ENCODE results near the gene ULK3.

Gene ULK3

DNA sequence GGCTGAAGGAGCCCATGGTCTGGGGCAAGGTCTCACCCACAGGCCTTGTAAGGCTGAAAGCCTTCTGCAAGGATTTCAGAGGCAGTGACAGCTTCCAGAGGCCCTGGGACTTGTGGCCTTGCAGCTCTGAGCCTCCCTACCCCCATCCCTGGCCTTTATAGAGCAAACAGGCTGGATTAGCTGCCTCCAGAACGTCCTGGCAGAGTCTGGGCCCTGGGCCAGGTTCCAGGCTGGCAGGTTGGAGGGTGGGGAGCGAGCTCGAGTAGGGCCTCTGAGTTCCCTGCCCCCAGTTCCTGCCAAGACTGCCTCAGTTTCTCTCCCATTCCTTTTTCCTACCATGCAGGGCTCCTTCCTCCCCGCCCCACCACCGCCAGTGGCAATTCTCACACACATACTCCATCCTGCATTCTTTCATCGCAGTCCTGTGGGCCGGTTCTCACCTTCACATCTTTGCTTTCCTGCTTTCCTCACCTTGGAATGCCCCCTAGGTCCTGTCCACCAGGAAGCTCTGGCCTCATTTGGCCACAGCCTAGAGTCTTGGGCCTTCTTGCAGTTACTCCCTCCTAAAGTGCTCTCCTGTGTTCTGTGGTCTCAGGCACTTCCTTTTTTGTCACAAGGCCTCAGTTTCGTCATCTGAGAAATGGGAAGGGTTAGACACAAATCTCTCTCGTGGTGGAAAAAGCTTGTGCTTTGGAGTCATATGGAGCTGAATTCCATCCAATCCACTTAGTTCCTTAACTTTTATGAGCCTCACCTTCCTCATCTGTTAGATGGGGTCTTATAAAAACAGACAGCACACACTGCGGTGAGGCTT, 27.6 kb downstream of the ULK3 start:
- H3K36me3 ChIP-seq (ENCODE audit: control insufficient read depth in 2 of 2, insufficient read depth in 2 of 2, low read length in 2 of 2) = no peaks in the 10 kb centered on the region
- no peaks in the 10 kb centered on the region for H3K9me3 ChIP-seq (ENCODE audit: control insufficient read depth in 2 of 2, low read length in 2 of 2)
- no peak overlapping the region for H3K4me3 ChIP-seq (ENCODE audit: low read length in 2 of 2)
- no peaks in the 10 kb centered on the region for H3K27me3 ChIP-seq (ENCODE audit: control insufficient read depth in 2 of 2, insufficient read depth in 2 of 2, low read length in 2 of 2)
- peak overlapping the region; percentile 13 to 14 for H3K9ac ChIP-seq (ENCODE audit: low read depth in 1 of 2, low read length in 2 of 2)
- H3K27ac ChIP-seq (ENCODE audit: low read depth in 2 of 2, low read length in 2 of 2) = peak overlapping the region in 1 of 2 donors; percentile 36
- peaks cover 39 to 44% of the 10 kb centered on the region in 2 donors for H3K4me1 ChIP-seq (ENCODE audit: control insufficient read depth in 2 of 2, insufficient read depth in 2 of 2, low read length in 2 of 2)

DNA sequence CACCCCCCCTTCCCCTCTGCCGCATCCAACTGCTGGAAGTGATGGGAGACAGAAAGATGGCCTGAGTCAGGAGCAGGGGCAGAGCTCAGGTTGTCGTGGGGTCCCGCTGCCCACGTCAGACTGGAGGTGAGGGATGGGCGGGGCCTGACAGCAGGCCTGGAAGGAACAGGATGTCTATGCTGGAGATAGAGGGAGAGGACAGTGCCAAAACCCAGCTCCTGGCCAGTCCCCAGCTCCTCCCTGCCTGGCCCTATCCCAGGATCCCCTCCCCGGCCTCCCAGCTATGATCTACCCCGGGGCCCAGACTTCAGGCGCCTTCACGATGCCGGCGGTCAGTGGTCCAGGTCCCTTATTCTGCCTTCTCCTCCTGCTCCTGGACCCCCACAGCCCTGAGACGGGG, 30.4 kb downstream of the ULK3 start, which contains the start of gene LMAN1L:
TSS of gene LMAN1L (plus strand) at position 303 of the 400 bp plus-strand sequence. CDS start at position 323, 20 bp downstream.
- no peak within 1 kb of the TSS for H3K27ac ChIP-seq (ENCODE audit: low read depth in 2 of 2, low read length in 2 of 2)
- no peaks in the 10 kb centered on the region for H3K27me3 ChIP-seq (ENCODE audit: control insufficient read depth in 2 of 2, insufficient read depth in 2 of 2, low read length in 2 of 2)
- no peak within 1 kb of the TSS for H3K4me3 ChIP-seq (ENCODE audit: low read length in 2 of 2)
- H3K9ac ChIP-seq (ENCODE audit: low read depth in 1 of 2, low read length in 2 of 2) = no peak within 1 kb of the TSS
- H3K9me3 ChIP-seq (ENCODE audit: control insufficient read depth in 2 of 2, low read length in 2 of 2) = no peaks in the 10 kb centered on the region
- H3K36me3 ChIP-seq (ENCODE audit: control insufficient read depth in 2 of 2, insufficient read depth in 2 of 2, low read length in 2 of 2) = no peaks in the 10 kb centered on the region
- H3K4me1 ChIP-seq (ENCODE audit: control insufficient read depth in 2 of 2, insufficient read depth in 2 of 2, low read length in 2 of 2) = peaks cover 29 to 38% of the 10 kb centered on the region in 2 donors

DNA sequence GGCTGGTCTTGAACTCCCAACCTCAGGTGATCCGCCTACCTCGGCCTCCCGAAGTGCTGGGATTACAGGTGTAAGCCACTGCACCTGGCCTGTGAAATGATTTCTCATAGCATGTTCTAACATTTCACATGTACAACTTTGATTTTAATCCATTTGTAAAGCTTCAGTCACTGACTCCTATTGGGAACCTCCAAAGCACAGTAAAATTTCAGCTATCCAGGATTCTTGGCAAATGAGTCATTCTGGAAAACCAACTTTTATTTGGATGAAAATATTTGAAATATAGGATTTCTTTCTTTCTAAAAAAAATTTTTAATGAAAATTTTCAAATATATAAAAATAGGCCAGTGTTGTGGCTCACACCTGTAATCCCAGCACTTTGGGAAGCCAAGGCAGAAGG, 33.0 kb downstream of the ULK3 start:
- Histone ChIP-seq H3K4me3 (ENCODE audit: low read length in 2 of 2) (no peak overlapping the region), H3K27ac (ENCODE audit: low read depth in 2 of 2, low read length in 2 of 2) (no peak overlapping the region), H3K36me3 (ENCODE audit: control insufficient read depth in 2 of 2, insufficient read depth in 2 of 2, low read length in 2 of 2) (no peaks in the 10 kb centered on the region), H3K4me1 (ENCODE audit: control insufficient read depth in 2 of 2, insufficient read depth in 2 of 2, low read length in 2 of 2) (peaks cover 7 to 16% of the 10 kb centered on the region in 2 donors), H3K27me3 (ENCODE audit: control insufficient read depth in 2 of 2, insufficient read depth in 2 of 2, low read length in 2 of 2) (no peaks in the 10 kb centered on the region), H3K9me3 (ENCODE audit: control insufficient read depth in 2 of 2, low read length in 2 of 2) (no peaks in the 10 kb centered on the region), H3K9ac (ENCODE audit: low read depth in 1 of 2, low read length in 2 of 2) (no peak overlapping the region)

DNA sequence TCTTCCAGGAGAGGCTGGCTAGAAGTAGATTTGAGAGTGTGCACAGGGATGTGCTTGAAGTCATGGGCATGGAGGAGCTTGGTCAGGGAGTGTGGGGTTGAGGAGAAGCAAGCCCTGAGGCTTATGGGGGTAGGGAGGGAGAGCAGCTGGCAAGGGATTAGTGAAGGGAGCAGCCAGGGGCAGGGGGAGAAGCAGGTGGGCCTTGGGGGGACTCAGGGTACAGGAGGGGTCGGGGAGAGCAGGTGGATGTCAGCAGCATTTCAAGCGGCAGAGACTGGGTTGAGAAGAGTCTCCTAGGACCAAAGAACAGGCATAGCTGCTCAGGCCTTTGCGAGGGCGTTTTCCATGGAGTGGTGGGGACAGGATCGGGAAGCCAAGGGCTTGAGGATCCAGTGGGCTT, 33.7 kb downstream of the ULK3 start:
- H3K27ac ChIP-seq (ENCODE audit: low read depth in 2 of 2, low read length in 2 of 2) = no peak overlapping the region
- no peak overlapping the region for H3K9ac ChIP-seq (ENCODE audit: low read depth in 1 of 2, low read length in 2 of 2)
- H3K4me1 ChIP-seq (ENCODE audit: control insufficient read depth in 2 of 2, insufficient read depth in 2 of 2, low read length in 2 of 2) = peaks cover 4 to 13% of the 10 kb centered on the region in 2 donors
- peaks cover 2% of the 10 kb centered on the region in 2 donors for H3K36me3 ChIP-seq (ENCODE audit: control insufficient read depth in 2 of 2, insufficient read depth in 2 of 2, low read length in 2 of 2)
- no peaks in the 10 kb centered on the region for H3K27me3 ChIP-seq (ENCODE audit: control insufficient read depth in 2 of 2, insufficient read depth in 2 of 2, low read length in 2 of 2)
- H3K4me3 ChIP-seq (ENCODE audit: low read length in 2 of 2) = no peak overlapping the region
- H3K9me3 ChIP-seq (ENCODE audit: control insufficient read depth in 2 of 2, low read length in 2 of 2) = no peaks in the 10 kb centered on the region

DNA sequence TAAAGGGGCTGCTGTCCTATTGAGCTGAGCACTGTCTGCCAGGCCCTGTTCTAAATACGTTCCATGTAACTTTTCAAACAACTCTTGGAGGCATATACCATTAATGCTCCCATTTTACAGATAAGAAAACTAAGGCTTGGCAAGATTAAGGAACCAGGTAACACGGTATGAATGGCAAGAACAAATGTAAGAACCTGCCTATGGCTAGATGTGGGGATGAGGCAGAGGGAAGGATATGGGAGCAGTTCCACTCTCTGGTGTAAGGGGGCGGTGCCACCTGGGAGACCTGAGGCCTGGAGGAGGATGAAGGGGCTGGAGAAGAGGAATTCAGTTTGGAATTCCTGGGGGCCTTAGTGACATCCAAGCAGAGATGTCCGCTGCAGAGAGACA, 34.1 kb downstream of the ULK3 start:
- Histone ChIP-seq H3K4me1 (ENCODE audit: control insufficient read depth in 2 of 2, insufficient read depth in 2 of 2, low read length in 2 of 2) (peaks cover 4 to 13% of the 10 kb centered on the region in 2 donors), H3K27ac (ENCODE audit: low read depth in 2 of 2, low read length in 2 of 2) (no peak overlapping the region), H3K36me3 (ENCODE audit: control insufficient read depth in 2 of 2, insufficient read depth in 2 of 2, low read length in 2 of 2) (peaks cover 6% of the 10 kb centered on the region in 2 donors), H3K9ac (ENCODE audit: low read depth in 1 of 2, low read length in 2 of 2) (no peak overlapping the region), H3K4me3 (ENCODE audit: low read length in 2 of 2) (no peak overlapping the region), H3K27me3 (ENCODE audit: control insufficient read depth in 2 of 2, insufficient read depth in 2 of 2, low read length in 2 of 2) (no peaks in the 10 kb centered on the region), H3K9me3 (ENCODE audit: control insufficient read depth in 2 of 2, low read length in 2 of 2) (no peaks in the 10 kb centered on the region)

DNA sequence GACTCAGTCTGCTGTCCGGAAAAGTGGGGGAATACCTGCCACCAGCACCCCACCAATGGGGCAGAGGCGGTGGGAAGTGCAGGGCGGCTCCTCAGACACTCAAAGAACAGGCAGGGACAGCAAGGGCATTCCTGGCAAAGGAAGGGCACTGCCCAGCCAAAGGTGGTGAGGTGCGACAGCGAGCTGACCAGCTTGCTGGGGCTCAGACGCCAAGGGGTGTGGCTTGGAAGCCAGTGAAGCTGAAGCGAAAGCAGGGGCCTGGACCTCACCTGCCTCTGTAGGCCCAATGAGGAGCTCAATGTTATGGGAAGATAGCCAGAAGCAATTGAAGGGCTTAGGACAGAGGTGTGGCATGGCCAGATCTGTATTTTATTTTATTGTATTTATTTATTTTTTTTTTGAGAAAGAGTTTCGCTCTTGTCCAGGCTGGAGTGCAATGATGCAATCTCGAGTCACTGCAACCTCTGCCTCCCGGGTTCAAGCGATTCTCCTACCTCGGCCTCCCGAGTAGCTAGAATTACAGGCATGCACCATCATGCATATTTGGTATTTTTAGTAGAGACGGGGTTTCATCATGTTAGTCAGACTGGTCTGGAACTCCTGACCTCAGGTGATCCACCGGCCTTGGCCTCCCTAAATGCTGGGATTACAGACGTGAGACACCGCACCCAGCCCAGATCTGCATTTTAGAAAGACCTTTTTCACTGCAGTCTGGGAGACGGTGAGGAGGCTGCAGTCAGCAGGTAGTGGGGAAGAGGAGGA, 34.7 kb downstream of the ULK3 start:
- Histone ChIP-seq H3K9me3 (ENCODE audit: control insufficient read depth in 2 of 2, low read length in 2 of 2) (no peaks in the 10 kb centered on the region), H3K27ac (ENCODE audit: low read depth in 2 of 2, low read length in 2 of 2) (peak overlapping the region in 1 of 2 donors; percentile 56), H3K4me3 (ENCODE audit: low read length in 2 of 2) (no peak overlapping the region), H3K27me3 (ENCODE audit: control insufficient read depth in 2 of 2, insufficient read depth in 2 of 2, low read length in 2 of 2) (no peaks in the 10 kb centered on the region), H3K4me1 (ENCODE audit: control insufficient read depth in 2 of 2, insufficient read depth in 2 of 2, low read length in 2 of 2) (peaks cover 4 to 13% of the 10 kb centered on the region in 2 donors), H3K9ac (ENCODE audit: low read depth in 1 of 2, low read length in 2 of 2) (peak overlapping the region in 1 of 2 donors; percentile 5), H3K36me3 (ENCODE audit: control insufficient read depth in 2 of 2, insufficient read depth in 2 of 2, low read length in 2 of 2) (peaks cover 10 to 12% of the 10 kb centered on the region in 2 donors)

DNA sequence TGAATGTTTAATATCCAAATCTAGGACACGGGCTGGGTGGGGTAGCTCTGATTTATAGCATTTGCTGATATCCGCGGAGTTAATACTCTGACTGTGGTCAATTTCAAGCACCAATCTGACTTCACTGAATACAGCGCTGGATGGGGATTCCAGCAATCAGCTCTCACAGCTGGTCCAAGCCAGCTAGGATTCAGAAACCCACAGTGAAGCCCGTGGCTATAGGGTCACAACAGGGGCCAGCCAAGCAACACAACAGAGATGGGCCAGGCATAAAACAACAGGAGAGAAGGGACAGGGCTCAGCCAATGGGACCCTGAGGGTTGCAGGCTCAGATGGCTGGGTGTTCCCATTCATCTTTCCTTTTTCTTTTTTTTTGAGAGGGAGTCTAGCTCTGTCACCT, 35.7 kb downstream of the ULK3 start:
- H3K27ac ChIP-seq (ENCODE audit: low read depth in 2 of 2, low read length in 2 of 2) = no peak overlapping the region
- no peaks in the 10 kb centered on the region for H3K27me3 ChIP-seq (ENCODE audit: control insufficient read depth in 2 of 2, insufficient read depth in 2 of 2, low read length in 2 of 2)
- H3K4me1 ChIP-seq (ENCODE audit: control insufficient read depth in 2 of 2, insufficient read depth in 2 of 2, low read length in 2 of 2) = peaks cover 4 to 13% of the 10 kb centered on the region in 2 donors
- H3K9me3 ChIP-seq (ENCODE audit: control insufficient read depth in 2 of 2, low read length in 2 of 2) = no peaks in the 10 kb centered on the region
- H3K4me3 ChIP-seq (ENCODE audit: low read length in 2 of 2) = no peak overlapping the region
- peak overlapping the region in 1 of 2 donors; percentile 14 for H3K9ac ChIP-seq (ENCODE audit: low read depth in 1 of 2, low read length in 2 of 2)
- peaks cover 17 to 20% of the 10 kb centered on the region in 2 donors for H3K36me3 ChIP-seq (ENCODE audit: control insufficient read depth in 2 of 2, insufficient read depth in 2 of 2, low read length in 2 of 2)

DNA sequence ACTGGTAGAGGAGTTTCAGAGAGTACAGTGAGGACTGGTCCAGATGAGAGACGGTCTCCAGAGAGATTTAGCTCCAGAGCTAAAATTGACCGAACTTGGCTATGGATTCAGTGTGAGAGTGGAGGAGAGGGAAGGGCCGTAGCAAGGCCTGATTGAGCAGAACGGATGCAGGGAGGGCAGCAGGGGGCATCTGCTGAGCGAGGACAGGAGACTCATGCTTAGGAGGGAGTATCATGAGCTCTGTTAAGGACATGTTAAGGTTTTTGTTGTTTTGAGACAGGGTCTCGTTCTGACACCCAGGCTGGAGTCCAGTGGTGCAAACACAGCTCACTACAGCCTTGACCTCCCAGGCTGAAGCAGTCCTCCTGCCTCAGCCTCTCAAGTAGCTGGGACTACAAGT, 38.0 kb downstream of the ULK3 start:
- Histone ChIP-seq H3K9ac (ENCODE audit: low read depth in 1 of 2, low read length in 2 of 2) (no peak overlapping the region), H3K27ac (ENCODE audit: low read depth in 2 of 2, low read length in 2 of 2) (no peak overlapping the region), H3K36me3 (ENCODE audit: control insufficient read depth in 2 of 2, insufficient read depth in 2 of 2, low read length in 2 of 2) (peaks cover 37 to 39% of the 10 kb centered on the region in 2 donors)

DNA sequence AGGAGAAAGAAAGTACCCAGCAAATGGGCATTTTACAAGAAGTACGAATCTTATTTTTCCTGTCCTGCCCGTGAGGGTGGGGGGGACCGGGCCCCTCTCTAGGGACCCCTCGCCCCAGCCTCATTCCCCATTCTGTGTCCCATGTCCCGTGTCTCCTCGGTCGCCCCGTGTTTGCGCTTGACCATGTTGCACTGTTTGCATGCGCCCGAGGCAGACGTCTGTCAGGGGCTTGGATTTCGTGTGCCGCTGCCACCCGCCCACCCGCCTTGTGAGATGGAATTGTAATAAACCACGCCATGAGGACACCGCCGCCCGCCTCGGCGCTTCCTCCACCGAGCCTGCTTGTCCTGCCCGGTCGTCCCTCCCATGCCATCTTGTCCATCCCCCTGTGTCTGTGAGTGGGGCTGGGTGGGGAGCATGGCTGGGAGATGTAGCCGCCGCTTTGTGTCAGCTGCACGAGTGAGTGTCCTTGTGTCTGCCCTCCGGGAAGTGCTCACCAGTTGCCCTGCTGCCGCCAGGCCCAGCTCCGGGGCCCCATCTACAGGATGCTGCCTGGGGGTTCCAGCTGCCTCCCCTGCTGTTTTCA, 40.0 kb downstream of the ULK3 start:
- Histone ChIP-seq H3K4me3 (ENCODE audit: low read length in 2 of 2) (no peak overlapping the region), H3K9me3 (ENCODE audit: control insufficient read depth in 2 of 2, low read length in 2 of 2) (no peaks in the 10 kb centered on the region), H3K36me3 (ENCODE audit: control insufficient read depth in 2 of 2, insufficient read depth in 2 of 2, low read length in 2 of 2) (peaks cover 54% of the 10 kb centered on the region in 2 donors), H3K27me3 (ENCODE audit: control insufficient read depth in 2 of 2, insufficient read depth in 2 of 2, low read length in 2 of 2) (no peaks in the 10 kb centered on the region), H3K4me1 (ENCODE audit: control insufficient read depth in 2 of 2, insufficient read depth in 2 of 2, low read length in 2 of 2) (peaks cover 28 to 35% of the 10 kb centered on the region in 2 donors), H3K9ac (ENCODE audit: low read depth in 1 of 2, low read length in 2 of 2) (no peak overlapping the region), H3K27ac (ENCODE audit: low read depth in 2 of 2, low read length in 2 of 2) (no peak overlapping the region)

More for the DNA sequence above, 38.0 kb downstream of the ULK3 start:
- Histone ChIP-seq H3K4me1 (ENCODE audit: control insufficient read depth in 2 of 2, insufficient read depth in 2 of 2, low read length in 2 of 2) (peaks cover 13 to 24% of the 10 kb centered on the region in 2 donors), H3K4me3 (ENCODE audit: low read length in 2 of 2) (no peak overlapping the region), H3K9me3 (ENCODE audit: control insufficient read depth in 2 of 2, low read length in 2 of 2) (no peaks in the 10 kb centered on the region), H3K27me3 (ENCODE audit: control insufficient read depth in 2 of 2, insufficient read depth in 2 of 2, low read length in 2 of 2) (no peaks in the 10 kb centered on the region)

DNA sequence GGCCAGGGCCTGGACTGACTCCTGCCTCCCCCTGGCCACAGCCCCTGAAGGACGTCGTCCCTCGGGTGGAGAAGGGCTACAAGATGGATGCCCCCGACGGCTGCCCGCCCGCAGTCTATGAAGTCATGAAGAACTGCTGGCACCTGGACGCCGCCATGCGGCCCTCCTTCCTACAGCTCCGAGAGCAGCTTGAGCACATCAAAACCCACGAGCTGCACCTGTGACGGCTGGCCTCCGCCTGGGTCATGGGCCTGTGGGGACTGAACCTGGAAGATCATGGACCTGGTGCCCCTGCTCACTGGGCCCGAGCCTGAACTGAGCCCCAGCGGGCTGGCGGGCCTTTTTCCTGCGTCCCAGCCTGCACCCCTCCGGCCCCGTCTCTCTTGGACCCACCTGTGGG, 40.7 kb downstream of the ULK3 start:
- Histone ChIP-seq H3K27me3 (ENCODE audit: control insufficient read depth in 2 of 2, insufficient read depth in 2 of 2, low read length in 2 of 2) (no peaks in the 10 kb centered on the region), H3K36me3 (ENCODE audit: control insufficient read depth in 2 of 2, insufficient read depth in 2 of 2, low read length in 2 of 2) (peaks cover 55% of the 10 kb centered on the region in 2 donors), H3K9ac (ENCODE audit: low read depth in 1 of 2, low read length in 2 of 2) (no peak overlapping the region), H3K27ac (ENCODE audit: low read depth in 2 of 2, low read length in 2 of 2) (no peak overlapping the region), H3K9me3 (ENCODE audit: control insufficient read depth in 2 of 2, low read length in 2 of 2) (no peaks in the 10 kb centered on the region), H3K4me1 (ENCODE audit: control insufficient read depth in 2 of 2, insufficient read depth in 2 of 2, low read length in 2 of 2) (peaks cover 31 to 35% of the 10 kb centered on the region in 2 donors), H3K4me3 (ENCODE audit: low read length in 2 of 2) (no peak overlapping the region)

All from mucosa of rectum (tissue), 2 donors.